HG02642 (cell line): ENCODE data around the gene KLLN.
"Not testable (repeated sequence)": the region's sequence is repeated elsewhere in the genome, so short reads cannot be mapped to it uniquely, and the experiment has no call there.

Experiments used
- ATAC-seq: cut with Tn5 transposase; IDR thresholded peaks from one replicate; pipeline ENCODE4 v1.9.1; 2021; ENCODE audit warnings: mild to moderate bottlenecking; ENCODE audit not compliant: unreplicated experiment, poor library complexity

KLLN gene, protein sequence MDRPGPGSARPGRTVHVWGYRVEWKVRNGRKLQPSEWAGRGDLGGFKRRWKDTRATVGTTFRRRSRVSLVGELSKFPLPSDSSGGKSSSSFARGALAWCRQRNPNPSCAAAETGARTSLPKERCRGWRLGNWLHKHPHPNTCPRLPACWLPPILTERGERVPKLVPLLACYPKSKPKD

DNA sequence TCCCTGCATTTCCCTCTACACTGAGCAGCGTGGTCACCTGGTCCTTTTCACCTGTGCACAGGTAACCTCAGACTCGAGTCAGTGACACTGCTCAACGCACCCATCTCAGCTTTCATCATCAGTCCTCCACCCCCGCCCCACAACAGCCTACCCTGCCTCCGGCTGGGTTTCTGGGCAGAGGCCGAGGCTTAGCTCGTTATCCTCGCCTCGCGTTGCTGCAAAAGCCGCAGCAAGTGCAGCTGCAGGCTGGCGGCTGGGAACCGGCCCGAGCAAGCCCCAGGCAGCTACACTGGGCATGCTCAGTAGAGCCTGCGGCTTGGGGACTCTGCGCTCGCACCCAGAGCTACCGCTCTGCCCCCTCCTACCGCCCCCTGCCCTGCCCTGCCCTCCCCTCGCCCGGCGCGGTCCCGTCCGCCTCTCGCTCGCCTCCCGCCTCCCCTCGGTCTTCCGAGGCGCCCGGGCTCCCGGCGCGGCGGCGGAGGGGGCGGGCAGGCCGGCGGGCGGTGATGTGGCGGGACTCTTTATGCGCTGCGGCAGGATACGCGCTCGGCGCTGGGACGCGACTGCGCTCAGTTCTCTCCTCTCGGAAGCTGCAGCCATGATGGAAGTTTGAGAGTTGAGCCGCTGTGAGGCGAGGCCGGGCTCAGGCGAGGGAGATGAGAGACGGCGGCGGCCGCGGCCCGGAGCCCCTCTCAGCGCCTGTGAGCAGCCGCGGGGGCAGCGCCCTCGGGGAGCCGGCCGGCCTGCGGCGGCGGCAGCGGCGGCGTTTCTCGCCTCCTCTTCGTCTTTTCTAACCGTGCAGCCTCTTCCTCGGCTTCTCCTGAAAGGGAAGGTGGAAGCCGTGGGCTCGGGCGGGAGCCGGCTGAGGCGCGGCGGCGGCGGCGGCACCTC, at the start of gene KLLN, which contains the start of gene PTEN:
Gene KLLN, minus strand, starts transcription at position 481 of the 891 bp plus-strand sequence. CDS start 1,046 bp downstream, outside the sequence.
Gene PTEN, plus strand, starts transcription at position 573 of the 891 bp plus-strand sequence. CDS start 845 bp downstream, outside the sequence.
- ATAC-seq = peak; percentile 39

DNA sequence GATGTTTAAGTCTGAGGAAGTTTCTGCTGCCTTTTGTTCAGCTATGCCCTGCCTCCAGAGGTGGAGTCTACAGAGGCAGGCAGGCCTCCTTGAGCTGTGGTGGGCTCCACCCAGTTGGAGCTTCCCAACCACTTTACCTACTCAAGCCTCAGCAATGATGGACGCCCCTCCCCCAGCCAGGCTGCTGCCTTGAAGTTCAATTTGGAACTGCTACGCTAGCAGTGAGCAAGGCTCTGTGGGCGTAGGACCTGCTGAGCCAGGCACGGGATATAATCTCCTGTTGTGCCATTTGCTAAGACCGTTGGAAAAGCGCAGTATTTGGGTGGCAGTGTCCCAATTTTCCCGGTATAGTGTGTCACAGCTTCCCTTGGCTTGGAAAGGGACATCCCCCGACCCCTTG, 40.1 kb upstream of the KLLN start:
- not testable (repeated sequence) for ATAC-seq

DNA sequence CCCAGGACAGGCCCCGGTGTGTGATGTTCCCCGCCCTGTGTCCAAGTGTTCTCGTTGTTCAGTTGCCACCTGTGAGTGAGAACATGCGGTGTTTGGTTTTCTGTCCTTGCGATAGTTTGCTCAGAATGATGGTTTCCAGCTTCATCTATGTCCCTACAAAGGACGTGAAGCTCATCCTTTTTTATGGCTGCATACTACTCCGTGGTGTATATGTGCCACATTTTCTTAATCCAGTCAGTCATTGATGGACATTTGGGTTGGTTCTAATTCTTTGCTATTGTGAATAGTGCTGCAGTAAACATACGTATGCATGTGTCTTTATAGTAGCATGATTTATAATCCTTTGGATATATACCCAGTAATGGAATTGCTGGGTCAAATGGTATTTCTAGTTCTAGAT, 34.6 kb upstream of the KLLN start:
- ATAC-seq = not testable (repeated sequence)

DNA sequence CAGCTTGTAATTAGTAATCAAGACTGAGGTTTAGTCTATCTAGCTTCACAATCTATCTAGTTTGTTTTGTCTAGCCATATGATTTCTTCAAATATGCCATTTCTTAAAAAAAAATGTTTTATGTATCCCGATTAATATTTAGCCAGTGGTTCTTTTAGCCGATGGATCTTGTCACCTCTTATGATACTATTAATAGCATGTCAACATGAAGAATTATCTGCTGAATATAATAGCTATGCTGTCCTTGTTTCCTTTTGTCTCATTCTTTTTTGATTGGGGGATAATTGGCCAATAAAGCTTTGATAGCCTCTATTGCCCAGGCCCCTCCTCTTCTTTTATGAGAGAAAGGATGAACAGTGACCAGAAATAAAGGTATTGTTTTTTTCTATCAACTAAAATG, 32.9 kb upstream of the KLLN start:
- ATAC-seq = no peak

DNA sequence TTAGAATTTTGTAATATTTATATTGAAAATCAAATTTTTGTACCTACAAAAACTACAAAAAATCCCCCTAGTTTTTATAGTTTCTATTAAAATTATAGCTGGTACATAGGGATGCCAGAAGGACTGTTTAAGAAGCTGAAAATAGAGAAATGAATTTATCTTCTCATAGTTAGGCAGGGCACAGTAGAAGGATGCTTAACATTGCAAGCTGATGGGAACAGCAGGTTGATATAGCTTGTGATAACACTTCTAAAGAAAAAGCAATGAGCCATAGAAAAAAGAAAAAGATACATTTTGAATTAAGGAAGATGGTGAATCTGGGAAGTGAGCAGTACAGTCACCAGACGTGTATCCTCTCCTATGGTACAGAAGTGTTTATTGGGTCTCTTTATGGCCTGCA, 32.1 kb upstream of the KLLN start:
- no peak for ATAC-seq

DNA sequence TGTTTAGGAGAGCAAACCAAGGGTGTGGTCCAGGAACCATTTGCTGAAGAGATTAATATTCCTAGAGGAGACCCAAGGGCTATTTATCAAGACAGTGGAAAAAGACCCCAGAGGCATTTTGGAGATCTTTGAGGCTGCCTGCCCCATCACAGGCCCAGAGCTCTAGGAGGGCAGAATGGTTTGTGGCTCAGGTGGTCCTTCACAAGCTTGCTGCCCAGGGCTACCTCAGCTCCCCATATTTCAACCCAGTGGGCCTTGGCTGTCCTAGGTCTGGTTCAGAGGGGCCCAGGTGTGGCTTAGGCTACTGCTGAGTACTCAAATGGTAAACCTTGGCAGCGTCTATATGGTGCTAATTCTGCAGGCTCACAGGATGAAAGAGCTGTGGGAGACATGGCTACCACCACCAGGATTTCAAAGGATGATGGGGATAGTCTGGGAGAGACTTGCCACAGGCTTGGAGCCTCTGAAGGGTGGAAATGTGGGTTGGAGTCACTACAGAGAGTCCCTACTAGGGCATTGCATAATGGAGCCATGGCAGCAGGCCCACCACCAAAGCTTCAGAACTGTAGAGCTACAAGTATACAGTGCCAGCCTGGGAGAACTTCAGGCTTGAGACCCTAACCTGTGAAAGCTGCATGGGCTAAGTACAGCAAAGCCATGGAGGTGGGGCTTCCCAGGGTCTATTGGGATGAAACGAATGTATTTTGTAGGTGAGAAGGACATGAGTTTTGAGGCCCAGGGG, 24.4 kb upstream of the KLLN start:
- ATAC-seq = no peak

DNA sequence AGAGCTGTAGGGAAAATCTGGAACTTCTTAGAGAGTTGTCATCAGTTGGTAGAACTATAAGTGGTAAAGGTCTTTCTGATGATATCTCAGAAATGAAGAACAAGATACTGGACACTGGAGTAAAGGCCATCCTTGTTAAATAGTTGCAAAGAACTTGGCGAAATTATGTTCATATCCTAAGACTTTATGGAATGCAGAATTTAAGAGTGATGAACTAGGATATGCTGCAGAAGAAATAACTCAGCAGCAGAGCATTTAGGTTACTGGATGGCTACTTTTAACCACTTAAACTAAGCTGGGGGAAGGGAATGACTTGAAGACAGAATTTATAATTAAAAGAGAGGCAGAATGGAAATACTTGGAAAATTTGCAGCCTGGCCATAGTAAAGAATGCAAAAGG, 23.8 kb upstream of the KLLN start:
- ATAC-seq = no peak

DNA sequence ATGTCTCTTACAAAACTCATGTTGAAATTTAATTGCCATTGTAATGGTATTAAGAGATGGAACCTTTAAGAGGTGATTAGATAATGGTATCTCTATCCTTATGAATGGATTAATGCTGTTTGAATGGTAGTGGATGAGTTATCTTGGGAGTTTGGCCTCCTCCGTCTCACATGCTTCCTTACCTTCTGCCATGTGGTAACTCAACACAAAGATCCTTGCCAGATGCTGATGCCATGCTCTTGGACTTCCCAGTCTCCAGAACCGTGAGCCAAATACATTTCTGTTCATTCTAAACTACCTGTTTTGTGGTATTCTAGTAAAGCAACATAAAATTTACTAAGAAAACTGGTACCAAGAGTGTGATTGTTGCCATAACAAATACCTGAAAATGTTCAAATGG, 23.3 kb upstream of the KLLN start:
- ATAC-seq = no peak

DNA sequence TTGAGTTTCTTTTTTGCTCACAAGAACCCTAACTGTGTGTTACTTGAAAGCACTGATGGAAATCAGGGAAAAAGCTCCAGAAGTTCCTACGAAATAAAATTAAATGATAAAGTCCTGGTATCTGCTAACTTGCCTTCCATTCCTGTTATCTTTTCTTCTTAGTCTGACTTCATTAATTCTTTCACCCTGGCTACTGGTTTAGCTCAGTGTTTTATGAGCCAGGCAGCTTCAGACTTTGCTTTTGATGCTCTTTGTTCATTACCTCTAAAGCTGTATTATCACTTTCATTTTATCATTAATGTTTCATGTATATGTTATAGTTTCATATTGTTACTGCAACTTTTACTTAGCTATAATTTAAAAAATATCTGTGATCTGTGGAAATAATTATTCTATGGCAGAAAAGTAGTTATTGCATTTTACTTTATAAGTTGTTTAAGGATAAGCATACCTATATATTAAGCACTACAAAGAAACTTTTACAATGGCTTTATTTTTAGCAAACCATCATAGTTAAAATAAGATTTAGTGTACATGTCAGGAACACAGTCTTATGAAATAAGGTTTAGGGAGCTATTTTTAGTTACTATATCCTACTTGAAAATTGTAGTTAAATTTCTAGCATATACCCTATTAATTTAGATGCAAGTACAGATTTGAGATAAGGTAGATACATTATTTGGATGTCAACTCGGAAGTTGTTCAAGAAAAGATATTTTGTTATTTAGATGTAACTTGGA, 19.4 kb upstream of the KLLN start:
- ATAC-seq = no peak

DNA sequence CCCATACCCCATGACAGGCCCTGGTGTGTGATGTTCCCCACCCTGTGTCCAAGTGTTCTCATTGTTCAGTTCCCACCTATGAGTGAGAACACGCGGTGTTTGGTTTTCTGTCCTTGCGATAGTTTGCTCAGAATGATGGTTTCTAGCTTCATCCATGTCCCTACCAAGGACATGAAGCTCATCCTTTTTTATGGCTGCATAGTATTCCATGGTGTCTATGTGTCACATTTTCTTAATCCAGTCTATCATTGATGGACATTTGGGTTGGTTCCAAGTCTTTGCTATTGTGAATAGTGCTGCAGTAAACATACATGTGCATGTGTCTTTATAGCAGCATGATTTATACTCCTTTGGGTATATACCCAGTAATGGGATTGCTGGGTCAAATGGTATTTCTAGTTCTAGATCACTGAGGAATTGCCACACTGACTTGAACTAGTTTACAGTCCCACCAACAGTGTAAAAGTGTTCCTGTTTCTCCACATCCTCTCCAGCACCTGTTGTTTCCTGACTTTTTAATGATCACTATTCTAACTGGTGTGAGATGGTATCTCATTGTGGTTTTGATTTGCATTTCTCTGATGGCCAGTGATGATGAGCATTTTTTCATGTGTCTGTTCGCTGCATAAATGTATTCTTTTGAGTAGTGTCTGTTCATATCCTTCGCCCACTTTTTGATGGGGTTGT, 18.2 kb upstream of the KLLN start:
- not testable (repeated sequence) for ATAC-seq

DNA sequence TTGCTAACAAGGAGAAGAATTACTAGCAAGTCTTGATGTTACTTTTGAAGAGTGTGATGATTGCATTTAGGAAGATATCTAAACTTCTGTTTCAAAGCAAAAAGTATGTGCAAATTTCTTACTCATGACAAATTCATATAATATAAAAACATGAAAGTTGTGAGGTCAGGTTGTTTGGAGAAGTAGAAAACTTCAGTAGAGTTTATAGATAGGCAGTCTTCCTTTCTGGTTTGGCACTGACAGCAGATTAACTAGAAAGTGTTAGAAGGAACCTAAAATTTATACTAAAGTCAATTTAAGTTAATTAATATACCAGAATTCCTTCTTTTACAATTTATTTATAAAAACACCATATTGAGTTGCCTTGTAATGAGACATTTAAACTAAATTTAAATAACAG, 17.0 kb upstream of the KLLN start:
- ATAC-seq = no peak

DNA sequence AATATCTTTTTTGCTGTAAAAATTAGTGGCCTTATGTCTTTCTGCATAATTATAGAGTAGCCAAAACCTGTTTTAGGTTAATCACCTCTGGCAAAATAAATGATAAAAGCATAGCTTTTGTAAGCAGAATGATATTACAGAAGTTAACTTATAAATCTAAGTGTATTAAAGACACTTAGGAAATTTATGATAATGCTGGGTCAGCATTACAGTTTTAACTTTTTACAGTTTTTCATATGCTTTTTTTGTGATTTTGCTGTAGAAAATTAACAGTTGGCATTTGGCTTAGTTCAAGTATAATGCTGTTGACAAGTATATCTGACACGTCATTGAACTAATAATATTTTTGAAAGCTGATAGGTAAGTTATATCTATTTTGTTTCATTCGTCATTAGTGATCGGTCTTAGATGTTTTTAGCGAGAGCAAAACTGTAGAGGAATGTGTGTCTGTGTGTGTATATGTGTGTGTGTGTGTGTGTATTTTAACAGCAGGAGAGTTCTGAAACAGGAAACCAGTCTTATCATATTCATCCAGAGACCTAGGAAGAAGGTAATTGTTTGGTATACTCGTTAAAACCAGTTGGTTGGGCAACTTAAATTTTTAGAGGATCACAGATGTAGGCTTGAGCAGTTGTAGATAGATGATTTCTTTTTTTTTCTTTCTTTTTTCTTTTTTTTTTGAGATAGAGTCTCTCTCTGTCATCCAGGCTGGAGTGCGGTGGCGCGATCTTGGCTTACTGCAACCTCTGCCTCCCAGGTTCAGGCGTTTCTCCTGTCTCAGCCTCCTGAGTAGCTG, 15.5 kb upstream of the KLLN start:
- no peak for ATAC-seq

DNA sequence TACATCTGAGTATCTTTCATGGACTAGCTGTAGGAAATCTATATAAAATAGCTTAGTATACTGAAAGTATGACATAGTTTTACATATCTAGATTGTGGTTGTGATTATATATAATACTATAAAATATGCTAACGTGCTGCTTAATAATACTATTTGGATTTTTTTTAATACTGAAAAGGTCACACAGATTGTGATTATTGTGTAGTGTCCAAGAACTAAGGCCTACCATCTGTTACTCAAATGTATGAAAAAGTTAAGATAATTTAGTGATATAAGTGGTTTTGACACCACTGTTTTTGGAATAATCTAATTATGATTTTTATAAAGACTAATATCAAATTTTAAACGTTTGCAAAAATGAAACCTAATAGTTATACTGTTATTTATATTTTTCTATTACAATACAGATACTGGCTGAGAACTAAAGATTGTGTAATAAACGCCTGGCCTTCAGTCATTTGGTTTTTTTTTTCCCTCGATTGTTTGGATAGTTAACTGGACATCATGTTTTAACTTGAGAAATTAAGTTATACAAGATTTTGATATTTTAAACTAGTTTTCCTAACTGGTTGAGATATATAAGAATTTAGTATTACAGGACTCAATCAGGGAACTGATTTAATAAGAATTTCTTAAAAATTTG, 12.7 kb upstream of the KLLN start:
- ATAC-seq = no peak

DNA sequence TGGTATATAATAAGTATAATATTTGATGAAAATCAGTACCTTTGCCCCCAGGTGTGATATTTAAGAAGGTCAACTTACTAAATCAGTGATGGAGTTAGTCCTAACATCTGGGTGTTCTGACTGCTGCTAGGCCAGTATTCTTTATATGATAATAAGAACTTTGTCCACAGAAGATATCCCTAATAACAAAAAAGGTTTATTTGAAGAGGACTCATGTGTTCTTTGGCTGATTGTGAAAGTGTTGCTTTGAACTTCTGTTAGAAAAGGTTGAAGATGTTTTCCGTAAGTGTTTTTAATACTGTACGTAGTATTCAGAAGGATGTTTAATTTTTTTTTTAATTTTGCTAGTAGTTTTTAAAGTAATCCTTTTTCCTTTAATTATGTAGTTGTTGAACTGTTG, 10.3 kb upstream of the KLLN start:
- no peak for ATAC-seq

DNA sequence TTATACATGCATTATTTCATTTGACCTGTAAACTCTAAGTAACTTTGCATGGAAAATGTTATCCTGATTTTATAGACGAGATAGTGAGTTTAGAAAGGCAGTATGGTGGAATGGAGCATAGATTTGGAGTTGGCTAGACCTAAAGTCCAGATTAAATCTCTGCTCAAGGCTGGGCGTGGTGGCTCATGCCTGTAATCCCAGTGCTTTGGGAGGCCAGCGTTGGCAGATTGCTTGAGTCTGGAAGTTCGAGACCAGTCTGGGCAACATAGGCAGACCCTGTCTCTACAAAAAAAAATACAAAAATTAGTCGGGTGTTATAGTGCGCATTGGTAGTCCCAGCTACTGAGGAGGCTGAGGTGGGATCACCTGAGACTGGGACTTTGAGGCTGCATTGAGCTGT, 9.5 kb upstream of the KLLN start:
- no peak for ATAC-seq

DNA sequence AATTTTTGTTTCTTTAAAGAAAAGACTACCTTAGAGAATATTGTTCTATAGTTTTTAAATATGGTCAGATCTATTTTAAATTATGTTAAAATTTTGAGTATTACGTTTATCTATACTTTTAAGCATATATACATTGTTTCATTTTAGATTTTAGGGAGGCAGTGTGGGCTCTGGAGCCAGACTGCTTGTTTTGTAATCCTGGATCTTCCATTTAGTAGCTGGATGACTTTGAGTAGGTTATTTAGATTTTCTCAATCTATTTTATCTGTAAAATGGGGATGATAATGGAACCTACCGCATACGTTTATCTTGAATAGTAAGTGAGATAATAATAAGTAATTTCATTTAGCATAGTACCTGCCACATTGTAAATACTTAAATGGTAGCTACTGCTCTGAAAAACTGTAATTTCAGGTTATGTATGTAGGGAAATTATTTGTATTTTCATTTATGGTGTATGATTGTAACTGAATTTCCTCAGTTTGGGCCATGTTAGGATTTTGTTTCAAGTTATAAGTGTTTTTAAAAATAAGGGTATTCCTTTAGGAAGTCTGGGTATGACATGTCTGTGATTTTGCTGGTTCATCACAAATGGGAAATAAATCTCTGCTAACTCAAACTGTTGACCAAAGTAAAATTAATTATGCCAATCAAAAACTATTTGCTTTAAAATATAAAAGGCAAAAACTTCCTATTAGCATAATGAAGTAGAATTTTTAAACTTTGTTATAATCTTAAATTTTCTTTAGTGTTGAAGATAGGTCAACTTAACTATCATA, 6.6 kb upstream of the KLLN start:
- no peak for ATAC-seq

DNA sequence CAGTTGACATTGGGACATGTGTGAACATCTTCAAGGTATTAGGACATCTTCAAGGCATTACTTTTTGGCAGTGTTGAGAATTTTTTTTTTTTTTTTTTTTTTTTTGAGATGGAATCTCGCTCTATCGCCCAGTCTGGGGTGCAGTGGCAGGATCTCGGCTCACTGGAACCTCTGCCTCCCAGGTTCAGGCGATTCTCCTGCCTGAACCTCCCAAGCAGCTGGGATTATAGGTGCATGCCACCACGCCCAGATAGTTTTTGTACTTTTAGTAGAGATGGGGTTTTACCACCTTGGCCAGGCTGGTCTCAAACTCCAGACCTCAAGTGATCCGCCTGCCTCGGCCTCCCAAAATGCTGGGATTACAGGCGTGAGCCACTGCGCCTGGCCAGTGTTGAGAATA, 5.8 kb upstream of the KLLN start:
- not testable (repeated sequence) for ATAC-seq

DNA sequence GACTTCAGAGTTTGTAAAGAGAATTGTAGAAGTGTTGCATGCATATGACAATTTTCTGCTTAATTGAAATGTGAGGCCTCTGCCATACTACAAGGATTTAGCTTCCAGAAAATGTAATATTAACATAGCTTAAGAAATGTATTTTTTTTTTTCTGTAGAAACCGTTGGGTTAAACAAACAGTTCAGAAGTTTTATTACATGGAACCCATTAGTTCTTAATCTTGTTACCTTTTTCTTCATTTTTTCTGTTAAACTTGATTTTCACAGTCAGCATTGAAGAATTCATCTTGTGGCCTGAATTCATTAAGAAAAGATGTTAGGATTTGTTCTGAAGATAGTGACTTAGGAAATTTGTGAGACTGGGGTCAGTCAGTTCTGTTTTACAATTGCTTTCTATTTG, 4.9 kb upstream of the KLLN start:
- ATAC-seq = no peak
